Measurements from ENCODE around the gene ACBD7. TPM values are rescaled to one million over a fixed set of nuclear protein-coding genes. Genes with fewer than 3 reads are reported as not detected.

The ACBD7 gene
- polyA plus RNA-seq, 2 donors, result 0.09 to 0.10 TPM

DNA sequence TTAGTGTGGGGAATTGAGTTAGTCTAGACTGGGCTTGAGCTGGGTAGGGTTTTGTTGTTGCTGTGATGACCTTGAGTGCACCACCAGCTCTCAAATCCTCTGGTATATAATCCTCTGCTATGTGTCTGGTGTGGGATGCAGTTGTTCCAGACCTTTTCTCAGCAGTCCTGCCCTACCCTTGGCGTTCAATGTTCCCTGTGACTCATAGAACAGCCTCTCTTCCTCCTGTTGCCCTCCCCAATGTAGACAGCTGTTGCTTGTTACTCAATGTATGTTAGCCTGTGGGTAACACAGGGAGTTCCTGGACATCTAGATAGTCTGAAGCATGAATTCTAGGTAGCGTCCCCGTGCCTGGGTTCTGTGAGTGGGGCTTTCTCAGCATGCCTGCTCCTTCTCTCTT is 19.8 kb downstream of the ACBD7 start:
- Histone ChIP-seq H3K27ac (ENCODE audit: low read depth in 2 of 2, low read length in 1 of 2) (no peak overlapping the region), H3K9me3 (ENCODE audit: control insufficient read depth in 2 of 2, insufficient read depth in 1 of 2, low read depth in 1 of 2, low read length in 1 of 2) (no peaks in the 10 kb centered on the region), H3K36me3 (ENCODE audit: control insufficient read depth in 2 of 2, insufficient read depth in 2 of 2, low read length in 1 of 2) (no peaks in the 10 kb centered on the region), H3K27me3 (ENCODE audit: control insufficient read depth in 1 of 2, insufficient read depth in 2 of 2, low read length in 2 of 2) (no peaks in the 10 kb centered on the region), H3K4me3 (ENCODE audit: low read depth in 1 of 2, low read length in 2 of 2) (no peak overlapping the region), H3K4me1 (ENCODE audit: control insufficient read depth in 2 of 2, insufficient read depth in 2 of 2, low read length in 1 of 2) (no peaks in the 10 kb centered on the region)
- WGBS, 2 donors, result 77% methylated on average over 3 of the region's 3 CpGs

DNA sequence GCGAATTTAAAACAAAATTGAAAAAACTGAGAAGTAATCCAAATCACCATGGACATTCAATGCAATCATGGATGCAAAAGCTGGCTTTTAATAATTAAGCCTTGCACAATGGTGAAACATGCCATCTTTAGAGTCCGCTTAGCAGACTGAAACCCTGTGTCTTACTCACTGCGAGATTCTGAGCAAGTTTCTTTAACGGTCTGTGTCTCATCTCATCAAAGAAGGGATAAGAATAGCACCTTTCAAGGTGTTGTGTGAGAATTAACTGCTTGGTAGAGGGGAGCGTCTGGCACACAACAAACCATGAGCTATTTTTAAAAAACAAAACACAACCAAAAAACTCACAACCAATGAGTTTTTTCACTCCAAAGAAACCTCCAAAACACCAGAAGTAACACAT is 21.4 kb downstream of the ACBD7 start:
- Histone ChIP-seq H3K4me1 (ENCODE audit: control insufficient read depth in 2 of 2, insufficient read depth in 2 of 2, low read length in 1 of 2) (no peaks in the 10 kb centered on the region), H3K9me3 (ENCODE audit: control insufficient read depth in 2 of 2, insufficient read depth in 1 of 2, low read depth in 1 of 2, low read length in 1 of 2) (no peaks in the 10 kb centered on the region), H3K36me3 (ENCODE audit: control insufficient read depth in 2 of 2, insufficient read depth in 2 of 2, low read length in 1 of 2) (no peaks in the 10 kb centered on the region), H3K27me3 (ENCODE audit: control insufficient read depth in 1 of 2, insufficient read depth in 2 of 2, low read length in 2 of 2) (no peaks in the 10 kb centered on the region), H3K4me3 (ENCODE audit: low read depth in 1 of 2, low read length in 2 of 2) (no peak overlapping the region), H3K27ac (ENCODE audit: low read depth in 2 of 2, low read length in 1 of 2) (no peak overlapping the region)
- whole genome bisulfite sequencing, 2 donors, result 88 to 91% methylated on average over 5 of the region's 5 CpGs

DNA sequence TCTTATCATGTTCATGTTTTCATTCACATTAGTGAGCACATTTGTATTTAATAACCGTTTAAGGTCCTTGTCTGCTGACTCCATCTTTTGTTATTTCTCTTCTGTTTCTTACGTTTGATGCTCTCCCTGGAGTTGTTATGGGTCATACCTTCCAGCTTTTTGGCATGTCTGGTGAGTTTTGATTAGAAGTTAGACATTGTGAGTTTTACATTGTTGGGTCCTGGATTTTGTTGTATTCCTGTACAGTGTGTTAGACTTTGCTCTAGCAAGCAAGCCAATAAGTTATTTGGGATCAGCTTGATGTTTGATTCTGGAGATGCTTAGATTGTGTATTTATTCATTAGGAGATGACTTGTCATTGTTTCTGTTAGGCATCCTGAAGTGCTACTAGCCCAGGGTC is 27.9 kb downstream of the ACBD7 start:
- Histone ChIP-seq H3K4me1 (ENCODE audit: control insufficient read depth in 2 of 2, insufficient read depth in 2 of 2, low read length in 1 of 2) (no peaks in the 10 kb centered on the region), H3K36me3 (ENCODE audit: control insufficient read depth in 2 of 2, insufficient read depth in 2 of 2, low read length in 1 of 2) (no peaks in the 10 kb centered on the region), H3K4me3 (ENCODE audit: low read depth in 1 of 2, low read length in 2 of 2) (no peak overlapping the region), H3K9me3 (ENCODE audit: control insufficient read depth in 2 of 2, insufficient read depth in 1 of 2, low read depth in 1 of 2, low read length in 1 of 2) (peaks cover 0 to 3% of the 10 kb centered on the region in 2 donors), H3K27ac (ENCODE audit: low read depth in 2 of 2, low read length in 1 of 2) (no peak overlapping the region), H3K27me3 (ENCODE audit: control insufficient read depth in 1 of 2, insufficient read depth in 2 of 2, low read length in 2 of 2) (no peaks in the 10 kb centered on the region)
- WGBS, 2 donors, result 78 to 79% methylated on average over 2 of the region's 2 CpGs

DNA sequence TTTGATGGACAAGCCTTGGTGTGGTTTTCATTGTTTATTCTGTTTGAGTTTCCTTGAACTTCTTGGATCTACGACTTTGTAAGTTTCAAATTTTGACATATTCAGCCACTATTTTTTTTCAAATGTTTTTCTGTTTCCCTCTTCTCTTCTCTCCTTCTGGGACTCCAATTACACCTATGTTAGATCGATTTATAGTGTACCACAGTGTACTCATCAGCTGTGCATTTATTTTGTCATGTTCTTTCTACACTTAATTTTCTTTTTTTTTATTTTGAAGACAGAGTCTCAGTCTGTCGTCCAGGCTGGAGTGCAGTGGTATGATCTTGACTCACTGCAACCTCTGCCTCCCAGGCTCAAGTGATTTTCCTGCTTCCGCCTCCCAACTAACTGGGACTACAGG is 28.7 kb downstream of the ACBD7 start:
- Histone ChIP-seq H3K36me3 (ENCODE audit: control insufficient read depth in 2 of 2, insufficient read depth in 2 of 2, low read length in 1 of 2) (no peaks in the 10 kb centered on the region), H3K9me3 (ENCODE audit: control insufficient read depth in 2 of 2, insufficient read depth in 1 of 2, low read depth in 1 of 2, low read length in 1 of 2) (peaks cover 0 to 3% of the 10 kb centered on the region in 2 donors), H3K27me3 (ENCODE audit: control insufficient read depth in 1 of 2, insufficient read depth in 2 of 2, low read length in 2 of 2) (no peaks in the 10 kb centered on the region), H3K4me1 (ENCODE audit: control insufficient read depth in 2 of 2, insufficient read depth in 2 of 2, low read length in 1 of 2) (no peaks in the 10 kb centered on the region), H3K27ac (ENCODE audit: low read depth in 2 of 2, low read length in 1 of 2) (no peak overlapping the region), H3K4me3 (ENCODE audit: low read depth in 1 of 2, low read length in 2 of 2) (no peak overlapping the region)
- WGBS, 2 donors, result 76 to 92% methylated on average over 4 of the region's 4 CpGs

DNA sequence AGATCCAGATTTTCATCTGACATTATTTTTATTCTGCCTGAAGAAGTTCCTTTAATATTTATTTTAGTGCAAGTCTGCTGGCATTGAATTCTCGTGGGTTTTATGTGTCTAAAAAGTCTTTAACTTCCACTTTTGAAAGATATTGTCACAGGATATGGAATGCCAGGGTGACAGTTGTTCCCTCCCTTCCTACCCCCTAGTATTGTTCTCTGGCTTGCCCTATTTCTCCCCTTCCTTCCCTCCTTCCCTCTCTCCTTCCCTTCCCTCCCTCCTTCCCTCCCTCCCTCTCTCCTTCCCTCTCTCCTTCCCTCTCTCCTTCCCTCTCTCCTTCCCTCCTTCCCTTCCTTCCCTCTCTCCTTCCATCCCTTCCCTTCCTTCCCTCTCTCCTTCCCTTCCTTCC is 29.9 kb downstream of the ACBD7 start:
- no peaks in the 10 kb centered on the region for H3K36me3 ChIP-seq (ENCODE audit: control insufficient read depth in 2 of 2, insufficient read depth in 2 of 2, low read length in 1 of 2)
- H3K4me1 ChIP-seq (ENCODE audit: control insufficient read depth in 2 of 2, insufficient read depth in 2 of 2, low read length in 1 of 2), result no peaks in the 10 kb centered on the region
- 52 to 53% methylated on average over 1 of the region's 1 CpG for WGBS, 2 donors
- peaks cover 0 to 3% of the 10 kb centered on the region in 2 donors for H3K9me3 ChIP-seq (ENCODE audit: control insufficient read depth in 2 of 2, insufficient read depth in 1 of 2, low read depth in 1 of 2, low read length in 1 of 2)
- no peak overlapping the region for H3K4me3 ChIP-seq (ENCODE audit: low read depth in 1 of 2, low read length in 2 of 2)
- no peak overlapping the region for H3K27ac ChIP-seq (ENCODE audit: low read depth in 2 of 2, low read length in 1 of 2)
- H3K27me3 ChIP-seq (ENCODE audit: control insufficient read depth in 1 of 2, insufficient read depth in 2 of 2, low read length in 2 of 2), result no peaks in the 10 kb centered on the region

DNA sequence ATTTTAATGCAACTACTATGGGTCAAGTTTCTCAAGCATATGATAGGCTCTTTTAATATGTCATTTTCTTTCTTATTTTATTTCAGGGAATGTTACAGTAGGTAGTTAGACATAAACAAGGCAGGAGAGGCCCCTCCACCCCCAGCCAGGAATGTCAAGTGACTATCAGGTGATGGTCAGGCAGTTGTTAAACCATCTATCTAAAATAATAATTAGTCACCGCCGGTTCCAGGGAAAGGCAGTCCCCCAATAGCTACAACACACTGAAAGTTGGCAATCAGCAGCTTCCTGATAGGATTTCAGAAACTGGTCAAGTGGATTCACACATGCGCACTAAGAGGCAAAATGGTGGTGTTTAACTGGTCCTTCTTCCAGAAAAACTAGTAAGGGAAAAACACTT is 35.5 kb downstream of the ACBD7 start:
- H3K4me1 ChIP-seq (ENCODE audit: control insufficient read depth in 2 of 2, insufficient read depth in 2 of 2, low read length in 1 of 2), result no peaks in the 10 kb centered on the region
- 92 to 94% methylated on average over 3 of the region's 3 CpGs for WGBS, 2 donors
- no peak overlapping the region for H3K27ac ChIP-seq (ENCODE audit: low read depth in 2 of 2, low read length in 1 of 2)
- no peaks in the 10 kb centered on the region for H3K36me3 ChIP-seq (ENCODE audit: control insufficient read depth in 2 of 2, insufficient read depth in 2 of 2, low read length in 1 of 2)
- no peaks in the 10 kb centered on the region for H3K9me3 ChIP-seq (ENCODE audit: control insufficient read depth in 2 of 2, insufficient read depth in 1 of 2, low read depth in 1 of 2, low read length in 1 of 2)
- H3K4me3 ChIP-seq (ENCODE audit: low read depth in 1 of 2, low read length in 2 of 2), result no peak overlapping the region
- no peaks in the 10 kb centered on the region for H3K27me3 ChIP-seq (ENCODE audit: control insufficient read depth in 1 of 2, insufficient read depth in 2 of 2, low read length in 2 of 2)

DNA sequence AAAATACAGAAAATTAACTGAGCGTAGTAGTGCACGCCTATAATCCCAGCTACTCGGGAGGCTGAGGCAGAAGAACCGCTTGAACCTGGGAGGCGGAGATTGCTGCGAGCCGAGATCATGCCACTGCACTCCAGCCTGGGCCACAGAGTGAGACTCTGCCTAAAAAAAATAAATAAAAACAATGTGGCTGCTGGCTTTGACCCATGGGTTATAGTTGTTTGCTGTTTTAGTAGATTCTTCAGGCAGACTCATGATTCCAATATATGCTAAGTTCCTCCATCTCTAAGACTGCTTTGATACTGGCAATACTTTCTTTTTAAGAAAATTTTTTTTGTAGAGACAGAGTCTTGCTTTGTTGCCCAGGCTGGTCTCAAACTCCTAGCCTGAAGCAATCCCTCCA is 36.5 kb downstream of the ACBD7 start:
- Histone ChIP-seq H3K27me3 (ENCODE audit: control insufficient read depth in 1 of 2, insufficient read depth in 2 of 2, low read length in 2 of 2) (no peaks in the 10 kb centered on the region), H3K36me3 (ENCODE audit: control insufficient read depth in 2 of 2, insufficient read depth in 2 of 2, low read length in 1 of 2) (no peaks in the 10 kb centered on the region), H3K4me1 (ENCODE audit: control insufficient read depth in 2 of 2, insufficient read depth in 2 of 2, low read length in 1 of 2) (no peaks in the 10 kb centered on the region), H3K4me3 (ENCODE audit: low read depth in 1 of 2, low read length in 2 of 2) (no peak overlapping the region), H3K9me3 (ENCODE audit: control insufficient read depth in 2 of 2, insufficient read depth in 1 of 2, low read depth in 1 of 2, low read length in 1 of 2) (no peaks in the 10 kb centered on the region), H3K27ac (ENCODE audit: low read depth in 2 of 2, low read length in 1 of 2) (no peak overlapping the region)
- 83 to 86% methylated on average over 7 of the region's 7 CpGs for WGBS, 2 donors

DNA sequence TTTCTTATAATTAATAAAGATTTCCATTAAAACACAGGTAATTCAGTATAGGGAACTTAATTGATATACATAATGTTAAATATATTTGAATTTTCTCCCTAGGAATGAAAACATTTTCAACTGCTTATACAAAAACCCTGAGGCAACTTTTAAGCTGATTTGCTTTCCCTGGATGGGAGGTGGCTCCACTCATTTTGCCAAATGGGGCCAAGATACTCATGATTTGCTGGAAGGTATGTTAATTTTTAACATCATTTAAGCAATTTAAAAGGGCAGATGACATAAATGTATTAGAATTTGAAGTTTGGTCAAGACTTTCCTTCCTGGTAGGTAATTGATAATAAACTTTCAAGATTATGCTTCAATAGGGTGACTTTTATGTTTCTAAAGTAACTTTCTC is 39.0 kb downstream of the ACBD7 start:
- Histone ChIP-seq H3K4me3 (ENCODE audit: low read depth in 1 of 2, low read length in 2 of 2) (no peak overlapping the region), H3K9me3 (ENCODE audit: control insufficient read depth in 2 of 2, insufficient read depth in 1 of 2, low read depth in 1 of 2, low read length in 1 of 2) (no peaks in the 10 kb centered on the region), H3K27me3 (ENCODE audit: control insufficient read depth in 1 of 2, insufficient read depth in 2 of 2, low read length in 2 of 2) (no peaks in the 10 kb centered on the region), H3K4me1 (ENCODE audit: control insufficient read depth in 2 of 2, insufficient read depth in 2 of 2, low read length in 1 of 2) (no peaks in the 10 kb centered on the region), H3K27ac (ENCODE audit: low read depth in 2 of 2, low read length in 1 of 2) (no peak overlapping the region), H3K36me3 (ENCODE audit: control insufficient read depth in 2 of 2, insufficient read depth in 2 of 2, low read length in 1 of 2) (no peaks in the 10 kb centered on the region)

DNA sequence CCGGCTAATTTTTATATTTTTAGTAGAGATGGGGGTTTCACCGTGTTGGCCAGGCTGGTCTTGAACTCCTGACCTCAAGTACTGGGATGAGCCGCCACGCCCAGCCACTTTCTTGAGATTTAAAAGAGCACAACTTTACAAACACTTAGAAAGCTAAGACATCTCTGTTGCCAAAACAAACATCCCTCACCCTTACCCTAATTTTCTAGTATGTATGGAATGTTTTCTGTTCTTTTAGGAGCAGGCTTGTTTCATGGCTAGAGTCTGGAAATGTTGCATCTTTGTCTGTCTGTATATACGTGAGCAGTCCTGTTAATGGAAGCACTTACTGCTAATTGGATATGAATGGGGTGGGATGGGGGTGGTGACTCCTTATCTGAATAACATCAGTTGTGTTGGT is 42.0 kb downstream of the ACBD7 start:
- no peak overlapping the region for H3K4me3 ChIP-seq (ENCODE audit: low read depth in 1 of 2, low read length in 2 of 2)
- no peaks in the 10 kb centered on the region for H3K36me3 ChIP-seq (ENCODE audit: control insufficient read depth in 2 of 2, insufficient read depth in 2 of 2, low read length in 1 of 2)
- H3K27me3 ChIP-seq (ENCODE audit: control insufficient read depth in 1 of 2, insufficient read depth in 2 of 2, low read length in 2 of 2), result no peaks in the 10 kb centered on the region
- peaks cover 0 to 3% of the 10 kb centered on the region in 2 donors for H3K9me3 ChIP-seq (ENCODE audit: control insufficient read depth in 2 of 2, insufficient read depth in 1 of 2, low read depth in 1 of 2, low read length in 1 of 2)
- 69 to 70% methylated on average over 5 of the region's 5 CpGs for WGBS, 2 donors
- no peak overlapping the region for H3K27ac ChIP-seq (ENCODE audit: low read depth in 2 of 2, low read length in 1 of 2)
- no peaks in the 10 kb centered on the region for H3K4me1 ChIP-seq (ENCODE audit: control insufficient read depth in 2 of 2, insufficient read depth in 2 of 2, low read length in 1 of 2)

DNA sequence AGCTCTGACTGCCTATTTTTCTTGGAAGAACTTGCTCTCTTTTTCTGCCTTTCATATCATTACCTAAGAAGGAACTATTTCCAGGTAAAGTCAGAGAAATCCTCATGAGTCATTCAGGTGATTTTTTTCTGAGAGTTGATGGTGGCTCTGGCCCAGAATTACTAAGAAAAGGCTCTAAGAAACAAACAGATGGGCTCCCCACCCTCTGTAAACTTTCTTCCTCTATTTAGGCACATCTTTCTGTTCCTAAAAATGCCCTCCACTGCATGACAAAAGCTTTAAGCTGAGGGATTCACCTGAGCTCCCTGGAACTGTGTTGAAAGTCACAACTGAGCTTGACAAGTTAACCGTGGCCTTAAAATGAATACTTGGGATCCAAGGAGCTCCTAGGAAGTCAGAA is 43.2 kb downstream of the ACBD7 start:
- Histone ChIP-seq H3K4me1 (ENCODE audit: control insufficient read depth in 2 of 2, insufficient read depth in 2 of 2, low read length in 1 of 2) (no peaks in the 10 kb centered on the region), H3K4me3 (ENCODE audit: low read depth in 1 of 2, low read length in 2 of 2) (no peak overlapping the region), H3K9me3 (ENCODE audit: control insufficient read depth in 2 of 2, insufficient read depth in 1 of 2, low read depth in 1 of 2, low read length in 1 of 2) (peaks cover 0 to 3% of the 10 kb centered on the region in 2 donors), H3K27ac (ENCODE audit: low read depth in 2 of 2, low read length in 1 of 2) (no peak overlapping the region), H3K27me3 (ENCODE audit: control insufficient read depth in 1 of 2, insufficient read depth in 2 of 2, low read length in 2 of 2) (no peaks in the 10 kb centered on the region), H3K36me3 (ENCODE audit: control insufficient read depth in 2 of 2, insufficient read depth in 2 of 2, low read length in 1 of 2) (no peaks in the 10 kb centered on the region)
- 60 to 70% methylated on average over 1 of the region's 1 CpG for WGBS, 2 donors

All from esophagus (tissue), 2 donors.